Endothelial cell of umbilical vein (primary cell): ENCODE data around the gene USP11. TPM values are rescaled to one million over a fixed set of nuclear protein-coding genes. Genes with fewer than 3 reads are reported as not detected.

ENCODE experiments used
- BruUV-seq: library from RNA; stranded (reverse); fragments of 400-500 nt; replicated peaks from 2 replicates; lab custom pipeline; 2021; lab: Mats Ljungman, UMichigan
- CTCF ChIA-PET: fragments of 300-600, 350-600 bp; sonication (Branson Sonifier 250); formaldehyde crosslinking; loops from one replicate; lab custom pipeline; 2021; ENCODE audit warnings: antibody characterized with exemption, inconsistent platforms; lab: Charles Lee
- POLR2A ChIA-PET: fragments of 300-600, 350-600 bp; sonication (Branson Sonifier 250); formaldehyde crosslinking; loops from one replicate; lab custom pipeline; 2021; ENCODE audit warnings: antibody characterized with exemption, inconsistent platforms; lab: Charles Lee
- DNase-seq: peaks from one replicate; pipeline ENCODE4 v3.0.0-alpha.2; 2011; ENCODE audit warnings: low read depth, low spot score
- FAIRE-seq: peaks from 2 replicates; lab custom pipeline; 2011; peaks lifted over from hg19 to GRCh38; lab: Jason Lieb, UNC
- H2AFZ ChIP-seq: 2 replicates; pipeline ENCODE4 v1.6.0; 2012; ENCODE audit warnings: low read depth, low read length, control low read depth, inconsistent platforms
- H3K27ac ChIP-seq: 2 replicates; pipeline ENCODE4 v1.5.1; 2011; ENCODE audit warnings: low read depth, mild to moderate bottlenecking, control low read depth, low read length, moderate library complexity; ENCODE audit not compliant: insufficient read depth
- H3K27me3 ChIP-seq, 2 experiments: 2 replicates each; pipeline versions ENCODE4 v1.6.0 to v1.6.1; 2011; ENCODE audit warnings: low read length in 2 of 2, mixed read lengths in 1 of 2; ENCODE audit not compliant: control insufficient read depth in 2 of 2, insufficient read depth in 2 of 2
- H3K36me3 ChIP-seq, 2 experiments: 2 replicates in 1 of 2; 3 replicates in 1 of 2; pipeline ENCODE4 v1.5.1; 2011; ENCODE audit warnings: low read length in 2 of 2, mild to moderate bottlenecking in 1 of 2, moderate library complexity in 1 of 2; ENCODE audit not compliant: control insufficient read depth in 2 of 2, insufficient read depth in 2 of 2; ENCODE audit errors: extremely low read depth in 1 of 2
- H3K4me1 ChIP-seq: 3 replicates; pipeline ENCODE4 v1.5.1; 2011; ENCODE audit warnings: mild to moderate bottlenecking, low read length; ENCODE audit not compliant: control insufficient read depth, insufficient read depth; ENCODE audit errors: extremely low read depth
- H3K4me2 ChIP-seq: 2 replicates; pipeline ENCODE4 v1.6.1; 2011; ENCODE audit warnings: low read length, control low read depth, mixed read lengths; ENCODE audit not compliant: insufficient read depth
- H3K4me3 ChIP-seq, 3 experiments: fragments of 200-600 bp in 1 of 3; sonication (generic), shearing (Covaris generic) in 1 of 3; replicated peaks in 1 of 3; 2 replicates each; pipeline ENCODE4 v1.5.1; 2011 to 2016; ENCODE audit warnings: control low read depth in 3 of 3, low read length in 3 of 3, mild to moderate bottlenecking in 2 of 3, inconsistent platforms in 1 of 3, low read depth in 1 of 3, moderate library complexity in 1 of 3; ENCODE audit not compliant: insufficient read depth in 1 of 3
- H3K79me2 ChIP-seq: 2 replicates; pipeline ENCODE4 v1.6.0; 2012; ENCODE audit warnings: low read length, inconsistent platforms; ENCODE audit not compliant: control insufficient read depth, insufficient read depth
- H3K9ac ChIP-seq: replicated peaks from 2 replicates; pipeline ENCODE3; 2011; ENCODE audit warnings: low read length, control low read depth; ENCODE audit not compliant: insufficient read depth; ENCODE audit errors: extremely low read depth
- H3K9me1 ChIP-seq: replicated peaks from 3 replicates; pipeline ENCODE4 v1.6.0; 2011; ENCODE audit warnings: mild to moderate bottlenecking, low read length; ENCODE audit not compliant: control insufficient read depth, insufficient read depth; ENCODE audit errors: extremely low read depth
- H3K9me3 ChIP-seq: replicated peaks from 2 replicates; pipeline ENCODE4 v1.5.1; 2012; ENCODE audit warnings: low read length, inconsistent platforms; ENCODE audit not compliant: control insufficient read depth, insufficient read depth
- H4K20me1 ChIP-seq: replicated peaks from 2 replicates; pipeline ENCODE3; 2011; ENCODE audit warnings: mild to moderate bottlenecking, low read length; ENCODE audit not compliant: control insufficient read depth, insufficient read depth; ENCODE audit errors: extremely low read depth
- CTCF ChIP-seq, 2 donors: IDR thresholded peaks; 1 replicate in 1 of 2; 2 replicates in 1 of 2; pipeline ENCODE4 v1.5.1; 2011; ENCODE audit warnings: low read length in 2 of 2, mild to moderate bottlenecking in 2 of 2, moderate library complexity in 2 of 2, control low read depth in 1 of 2, inconsistent platforms in 1 of 2, low read depth in 1 of 2; ENCODE audit not compliant: insufficient read depth in 1 of 2; ENCODE audit errors: extremely low read depth in 1 of 2
- EZH2 ChIP-seq: IDR thresholded peaks from 2 replicates; pipeline ENCODE4 v1.6.1; 2012; ENCODE audit warnings: borderline replicate concordance, low read depth, mild to moderate bottlenecking, moderate library complexity, low read length, inconsistent platforms; ENCODE audit not compliant: severe bottlenecking
- GATA2 ChIP-seq: IDR thresholded peaks from 2 replicates; pipeline ENCODE4 v1.7.0; 2011; ENCODE audit warnings: low read depth, mild to moderate bottlenecking, moderate library complexity, mixed read lengths, low read length; ENCODE audit not compliant: insufficient read length, insufficient read depth
- JUN ChIP-seq: IDR thresholded peaks from 2 replicates; pipeline ENCODE4 v1.6.1; 2011; ENCODE audit warnings: borderline replicate concordance, low read depth; ENCODE audit not compliant: insufficient read length, insufficient read depth
- MYC ChIP-seq: IDR thresholded peaks from one replicate; pipeline ENCODE4 v1.6.1; 2011; ENCODE audit warnings: mild to moderate bottlenecking, low read depth, low read length
- POLR2A ChIP-seq: IDR thresholded peaks from 2 replicates; pipeline ENCODE4 v1.6.1; 2012; ENCODE audit warnings: low read depth, mild to moderate bottlenecking, control low read depth, low read length
- POLR2AphosphoS5 ChIP-seq: IDR thresholded peaks from 2 replicates; pipeline ENCODE4 v1.6.1; 2012; ENCODE audit warnings: low read depth, mild to moderate bottlenecking, control low read depth, low read length, moderate library complexity; ENCODE audit not compliant: insufficient read depth
- dilution Hi-C: fragments of 300-500 bp; cut with MboI; formaldehyde crosslinking; loops from one replicate; pipeline ENCODE4 v1.15.0; 2019; ENCODE audit warnings: low sequenced_read_pairs; ENCODE audit not compliant: extremely low pct_ligation_motif_present
- intact Hi-C: fragments of 100-400 bp; cut with micrococcal nuclease; formaldehyde crosslinking; loops from one replicate; pipeline ENCODE4 v1.10.0; 2022
- polyA plus RNA-seq, 4 experiments: library from polyadenylated mRNA; depleted of rRNA in 3 of 4; stranded (reverse) in 3 of 4; unstranded in 1 of 4; fragments of >200 nt; gene quantifications; 2 replicates each; pipeline versions ENCODE4 v1.2.1 to v1.2.3, GENCODE V29; 2011 to 2012; ENCODE audit warnings: missing spikeins in 1 of 4
- total RNA-seq: library from RNA; stranded (reverse); gene quantifications from 2 replicates; pipeline ENCODE4 v1.2.3, GENCODE V29; 2021

Gene USP11
- total and polyA plus RNA-seq, 2 donors (not counting 3 experiments of a cell fraction or from before 2014, with no cell fraction given): 24.0 to 36.4 TPM

GRCh38 chrX:47218920-47219815 lies 13.6 kb upstream of the USP11 start:
- Histone ChIP-seq H3K4me1 (peaks cover 13% of the 10 kb centered on the region), H3K9me1 (no peaks in the 10 kb centered on the region), H4K20me1 (no peaks in the 10 kb centered on the region), H3K4me2 (peak overlapping the region; percentile 49), H3K27me3 (no peaks in the 10 kb centered on the region), H3K4me3 (peak overlapping the region; percentile 43 to 80 (median 73)), H3K79me2 (peaks cover 42% of the 10 kb centered on the region), H3K36me3 (peaks cover 8 to 30% of the 10 kb centered on the region in 2 experiments), H3K27ac (peak overlapping the region; percentile 91), H2AFZ (peak overlapping the region; percentile 17), H3K9ac (peak overlapping the region; percentile 97), H3K9me3 (no peaks in the 10 kb centered on the region)
- POLR2A ChIA-PET: interaction anchor here (1.9 kb wide), 1 partner anchor 14 kb away, joined by 10 read pairs; the partner anchor contains the start of gene USP11
- CTCF ChIA-PET: interaction anchor here (0.9 to 1.1 kb wide), 3 partner anchors 102 to 304 kb away, joined by 3 read pairs; no protein-coding TSS in a partner anchor
- intact Hi-C loops: loop anchor here (1.0 to 5.0 kb wide), 6 partner anchors 14 to 303 kb away; partner anchors contain the start of genes USP11 and ZNF41
- TF ChIP-seq EZH2: no peak
- TF ChIP-seq POLR2AphosphoS5: no peak
- TF ChIP-seq MYC: no peak
- peak; percentile 43 for FAIRE-seq
- dilution Hi-C loops: no loop called here
- no TSS peak for BruUV-seq
- peak; percentile 5 for DNase-seq

GRCh38 chrX:47221756-47222155 lies 11.1 kb upstream of the USP11 start:
- H3K79me2 ChIP-seq: peaks cover 42% of the 10 kb centered on the region
- FAIRE-seq: no peak
- no TSS peak for BruUV-seq
- H3K4me1 ChIP-seq: peaks cover 7% of the 10 kb centered on the region
- CTCF ChIA-PET: no interaction called here
- no peak overlapping the region for H3K27ac ChIP-seq
- no peaks in the 10 kb centered on the region for H4K20me1 ChIP-seq
- H3K4me3 ChIP-seq: no peak overlapping the region
- POLR2A ChIA-PET: interaction anchor here (1.3 kb wide), 1 partner anchor 11 kb away, joined by 3 read pairs; no protein-coding TSS in a partner anchor
- H2AFZ ChIP-seq: no peak overlapping the region
- no peaks in the 10 kb centered on the region for H3K9me3 ChIP-seq
- H3K4me2 ChIP-seq: no peak overlapping the region
- intact Hi-C loops: no loop called here
- DNase-seq: no peak
- no peaks in the 10 kb centered on the region for H3K9me1 ChIP-seq
- no peak overlapping the region for H3K9ac ChIP-seq
- H3K27me3 ChIP-seq: no peaks in the 10 kb centered on the region
- peaks cover 8 to 33% of the 10 kb centered on the region in 2 experiments for H3K36me3 ChIP-seq
- dilution Hi-C loops: no loop called here
- TF ChIP-seq POLR2A (no peak), CTCF (IDR thresholded peaks at IDR 0.05; ENCODE audit: extremely low read depth in 1 of 2, insufficient read depth in 1 of 2, low read depth in 1 of 2, low read length in 2 of 2) (no peak), GATA2 (no peak), MYC (no peak), JUN (no peak)
